ENCODE data around the gene DOCK4. TPM values are rescaled to one million over a fixed set of nuclear protein-coding genes. Genes with fewer than 3 reads are reported as not detected.

Gene DOCK4
- total RNA-seq, 1 donor from 2014 or later = 10.6 TPM

GRCh38 chr7:111895049-111895448 is 311.1 kb downstream of the DOCK4 start:
- no peak overlapping the region for H3K4me3 ChIP-seq (ENCODE audit: low read depth, low read length)
- no peak for TF ChIP-seq CTCF (conservative IDR thresholded peaks at IDR 0.05; ENCODE audit: low read depth, low read length)
- DNase-seq (ENCODE audit: low read depth) = no peak

- TF ChIP-seq CTCF (conservative IDR thresholded peaks at IDR 0.05; ENCODE audit: low read depth, low read length) = no peak
- no peak overlapping the region for H3K4me3 ChIP-seq (ENCODE audit: low read depth, low read length)
- no peak for DNase-seq (ENCODE audit: low read depth)
Measured at GRCh38 chr7:111894518-111894917, 311.7 kb downstream of the DOCK4 start.

- TF ChIP-seq CTCF (conservative IDR thresholded peaks at IDR 0.05; ENCODE audit: low read depth, low read length) = no peak
- H3K4me3 ChIP-seq (ENCODE audit: low read depth, low read length) = no peak overlapping the region
- DNase-seq (ENCODE audit: low read depth) = no peak
Measured at GRCh38 chr7:111893190-111893589, 313.0 kb downstream of the DOCK4 start.

GRCh38 chr7:111892588-111892987 is 313.6 kb downstream of the DOCK4 start:
- no peak overlapping the region for H3K4me3 ChIP-seq (ENCODE audit: low read depth, low read length)
- no peak for TF ChIP-seq CTCF (conservative IDR thresholded peaks at IDR 0.05; ENCODE audit: low read depth, low read length)
- DNase-seq (ENCODE audit: low read depth) = no peak

- H3K4me3 ChIP-seq (ENCODE audit: low read depth, low read length) = no peak overlapping the region
- no peak for DNase-seq (ENCODE audit: low read depth)
- no peak for TF ChIP-seq CTCF (conservative IDR thresholded peaks at IDR 0.05; ENCODE audit: low read depth, low read length)
Measured at GRCh38 chr7:111887734-111888133, 318.5 kb downstream of the DOCK4 start.

GRCh38 chr7:111886233-111886632 is 320.0 kb downstream of the DOCK4 start:
- DNase-seq (ENCODE audit: low read depth) = no peak
- no peak for TF ChIP-seq CTCF (conservative IDR thresholded peaks at IDR 0.05; ENCODE audit: low read depth, low read length)
- no peak overlapping the region for H3K4me3 ChIP-seq (ENCODE audit: low read depth, low read length)

- no peak for DNase-seq (ENCODE audit: low read depth)
- TF ChIP-seq CTCF (conservative IDR thresholded peaks at IDR 0.05; ENCODE audit: low read depth, low read length) = no peak
- no peak overlapping the region for H3K4me3 ChIP-seq (ENCODE audit: low read depth, low read length)
Measured at GRCh38 chr7:111883241-111883640, 323.0 kb downstream of the DOCK4 start.
